Stomach (tissue), 9 donors: Measurements from ENCODE around the gene CD74. TPM values are rescaled to one million over a fixed set of nuclear protein-coding genes. Genes with fewer than 3 reads are reported as not detected.

Experiments used
- DNase-seq, 2 donors: peaks; one replicate each; pipeline versions ENCODE4 v3.0.0 to v3.0.0-alpha.2; 2013 to 2019
- H3K27ac ChIP-seq, 5 donors: fragments of 200-600 bp in 4 of 5; sonication (generic) in 4 of 5; one replicate each; pipeline ENCODE4 v1.5.1; 2013 to 2019; ENCODE audit warnings: mild to moderate bottlenecking in 1 of 5, moderate library complexity in 1 of 5
- H3K27me3 ChIP-seq, 3 donors: fragments of 200-600 bp; sonication (generic); one replicate each; pipeline ENCODE4 v1.5.1; 2017 to 2019; ENCODE audit warnings: mixed run types in 1 of 3
- H3K36me3 ChIP-seq, 4 donors: fragments of 200-600 bp; sonication (generic); 1 replicate in 3 of 4; 2 replicates in 1 of 4; pipeline ENCODE4 v1.5.1; 2016 to 2019
- H3K4me1 ChIP-seq, 4 donors: fragments of 200-600 bp; sonication (generic); one replicate each; pipeline ENCODE4 v1.5.1; 2016 to 2019
- H3K4me3 ChIP-seq, 4 donors: fragments of 200-600 bp; sonication (generic) in 3 of 4; one replicate each; pipeline ENCODE4 v1.5.1; 2016 to 2019; ENCODE audit warnings: mild to moderate bottlenecking in 1 of 4
- H3K9me3 ChIP-seq, 4 donors: fragments of 200-600 bp; sonication (generic); one replicate each; pipeline ENCODE4 v1.5.1; 2016 to 2019
- CTCF ChIP-seq, 7 experiments: fragments of 450-650 bp in 4 of 7; fragments of 200-600 bp in 3 of 7; sonication (generic) in 3 of 7; IDR thresholded peaks; one replicate each; pipeline ENCODE4 v1.5.1; 2016 to 2019; ENCODE audit warnings: antibody characterized with exemption in 7 of 7, control low read depth in 2 of 7, mild to moderate bottlenecking in 1 of 7
- EP300 ChIP-seq: sonication (generic); formaldehyde crosslinking; IDR thresholded peaks from one replicate; pipeline ENCODE4 v1.6.1; 2017; ENCODE audit warnings: antibody characterized with exemption
- POLR2A ChIP-seq, 4 donors: fragments of 450-650 bp; IDR thresholded peaks; one replicate each; pipeline ENCODE4 v1.6.1; 2016; ENCODE audit warnings: antibody characterized with exemption in 4 of 4, control low read depth in 2 of 4, mild to moderate bottlenecking in 1 of 4, moderate library complexity in 1 of 4
- POLR2AphosphoS5 ChIP-seq, 3 donors: sonication (generic); formaldehyde crosslinking; IDR thresholded peaks; one replicate each; pipeline ENCODE4 v1.6.1; 2016; ENCODE audit warnings: antibody characterized with exemption in 3 of 3
- WGBS, 5 donors: extraction: QIAGEN DNeasy Blood & Tissue Kit in 3 of 5; methylation state at CpG; one replicate each; pipeline versions ENCODE4 v1.1.5 to v1.1.7; 2013 to 2018; 5-methylcytosine and 5-hydroxymethylcytosine counted together
- intact Hi-C: fragments of 100-400 bp; cut with DNase I; formaldehyde crosslinking; loops from one replicate; pipeline ENCODE4 v1.15.1; 2023; ENCODE audit warnings: low total_unique reads
- polyA plus RNA-seq, 3 donors: library from polyadenylated mRNA; stranded (reverse); fragments of 200-250 nt; gene quantifications; one replicate each; pipeline ENCODE4 v1.2.3, GENCODE V29; 2013
- total RNA-seq, 5 donors: library from RNA; depleted of rRNA; stranded (reverse); fragments of >200 nt; gene quantifications; one replicate each; pipeline versions ENCODE4 v1.1.0 to v1.2.3, GENCODE V29; 2014 to 2016
- donor health status: healthy with polysubstance abuse.
- donor health status: Bipolar disorder and iron deficiency.
- donor health status: healthy.

The CD74 gene
- total and polyA plus RNA-seq, 8 donors = 102 to 1,185 (median 296) TPM

- Histone ChIP-seq H3K36me3 (peaks cover 94 to 100% (median 100%) of the 10 kb centered on the region in 4 donors), H3K9me3 (no peaks in the 10 kb centered on the region), H3K4me3 (no peak overlapping the region), H3K27me3 (no peaks in the 10 kb centered on the region), H3K4me1 (no peaks in the 10 kb centered on the region), H3K27ac (no peak overlapping the region)
- intact Hi-C loops = no loop called here
- TF ChIP-seq POLR2AphosphoS5 (IDR thresholded peaks at IDR 0.05) (no peak), CTCF (IDR thresholded peaks at IDR 0.05) (no peak), EP300 (no peak), POLR2A (IDR thresholded peaks at IDR 0.05) (no peak)
- DNase-seq = no peak
- 93 to 99% (median 94%) methylated on average over 5 of the region's 5 CpGs for WGBS, 5 donors
These were observed 28.0 kb downstream of the CD74 start for GRCh38 chr5:150384701-150385100.

- intact Hi-C loops = no loop called here
- 73 to 83% (median 80%) methylated on average over 5 of the region's 5 CpGs for WGBS, 5 donors
- Histone ChIP-seq H3K27me3 (no peaks in the 10 kb centered on the region), H3K4me3 (no peak overlapping the region), H3K27ac (no peak overlapping the region), H3K4me1 (no peaks in the 10 kb centered on the region), H3K9me3 (no peaks in the 10 kb centered on the region), H3K36me3 (peaks cover 91 to 100% (median 100%) of the 10 kb centered on the region in 4 donors)
- TF ChIP-seq POLR2A (IDR thresholded peaks at IDR 0.05) = no peak
- TF ChIP-seq POLR2AphosphoS5 (IDR thresholded peaks at IDR 0.05) = no peak
- DNase-seq = peak in 1 of 2 donors; percentile 44
These were observed 34.6 kb downstream of the CD74 start for GRCh38 chr5:150377964-150378694.

- intact Hi-C loops = no loop called here
- peaks cover 91 to 100% (median 100%) of the 10 kb centered on the region in 4 donors for H3K36me3 ChIP-seq
- no peaks in the 10 kb centered on the region for H3K9me3 ChIP-seq
- no peaks in the 10 kb centered on the region for H3K27me3 ChIP-seq
- WGBS, 5 donors = 73 to 81% (median 79%) methylated on average over 9 to 10 of the region's 10 CpGs
- H3K27ac ChIP-seq = no peak overlapping the region
- TF ChIP-seq POLR2AphosphoS5 (IDR thresholded peaks at IDR 0.05) = no peak
- TF ChIP-seq POLR2A (IDR thresholded peaks at IDR 0.05) = no peak
- TF ChIP-seq EP300 = no peak
- no peak for TF ChIP-seq CTCF (IDR thresholded peaks at IDR 0.05)
- H3K4me1 ChIP-seq = no peaks in the 10 kb centered on the region
- no peak overlapping the region for H3K4me3 ChIP-seq
- DNase-seq = no peak
These were observed 35.6 kb downstream of the CD74 start for GRCh38 chr5:150376799-150377771.

GRCh38 chr5:150374651-150375050, 38.1 kb downstream of the CD74 start:
- no peak for DNase-seq
- 92 to 96% (median 96%) methylated on average over 10 to 11 of the region's 11 CpGs for WGBS, 5 donors
- no peak overlapping the region for H3K4me3 ChIP-seq
- peaks cover 86 to 100% (median 100%) of the 10 kb centered on the region in 4 donors for H3K36me3 ChIP-seq
- no peaks in the 10 kb centered on the region for H3K9me3 ChIP-seq
- intact Hi-C loops = no loop called here
- TF ChIP-seq EP300 (no peak), CTCF (IDR thresholded peaks at IDR 0.05) (no peak), POLR2A (IDR thresholded peaks at IDR 0.05) (no peak), POLR2AphosphoS5 (IDR thresholded peaks at IDR 0.05) (no peak)
- H3K27me3 ChIP-seq = no peaks in the 10 kb centered on the region
- H3K27ac ChIP-seq = no peak overlapping the region
- H3K4me1 ChIP-seq = no peaks in the 10 kb centered on the region
